KG1 (cell line): ENCODE measurements around the gene MAGEB6B.
"Not testable (repeated sequence)": the region's sequence is repeated elsewhere in the genome, so short reads cannot be mapped to it uniquely, and the experiment has no call there.

Experiments
- DNase-seq: peaks from one replicate; lab custom pipeline; 2025; lab: John Stamatoyannopoulos, UW

The MAGEB6B gene, protein sequence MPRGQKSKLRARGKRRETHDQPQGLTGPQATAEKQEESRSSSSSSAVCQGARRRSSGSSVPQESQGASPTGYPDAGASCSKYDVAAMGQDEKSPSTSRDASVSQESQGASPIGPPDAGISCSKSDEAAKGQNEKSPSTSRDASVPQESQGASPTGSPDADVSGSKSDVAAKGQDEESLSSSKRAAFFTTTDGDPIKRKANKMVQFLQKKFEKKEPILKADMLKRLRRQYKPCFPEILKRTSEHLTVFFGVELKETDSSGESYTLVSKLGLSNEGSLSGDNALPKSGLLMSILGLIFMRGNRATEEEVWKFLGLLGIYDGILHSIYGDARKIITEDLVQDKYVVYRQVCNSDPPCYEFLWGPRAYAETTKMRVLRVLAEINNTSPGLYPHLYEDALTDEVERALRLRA

DNA sequence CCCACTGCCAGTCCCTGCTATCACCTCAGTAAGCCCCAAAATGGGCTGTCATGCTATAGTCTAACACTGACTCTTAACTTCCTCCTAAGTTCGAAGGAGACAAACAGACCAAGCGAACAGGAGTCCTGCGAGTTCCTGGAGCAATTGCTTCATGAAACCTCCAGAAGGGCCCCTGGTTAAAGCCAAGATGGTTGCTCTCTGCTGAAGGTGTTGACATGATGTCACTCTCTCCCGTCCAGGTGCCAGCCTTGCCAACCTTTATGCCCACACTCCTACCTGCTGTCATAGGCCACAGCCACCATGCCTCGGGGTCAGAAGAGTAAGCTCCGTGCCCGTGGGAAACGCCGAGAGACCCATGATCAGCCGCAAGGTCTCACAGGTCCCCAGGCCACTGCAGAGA is at the start of gene MAGEB6B:
Gene MAGEB6B, plus strand, starts transcription at position 301 of the 400 bp plus-strand sequence. Its CDS starts 0 bp downstream, at position 301.
- no peak for DNase-seq

DNA sequence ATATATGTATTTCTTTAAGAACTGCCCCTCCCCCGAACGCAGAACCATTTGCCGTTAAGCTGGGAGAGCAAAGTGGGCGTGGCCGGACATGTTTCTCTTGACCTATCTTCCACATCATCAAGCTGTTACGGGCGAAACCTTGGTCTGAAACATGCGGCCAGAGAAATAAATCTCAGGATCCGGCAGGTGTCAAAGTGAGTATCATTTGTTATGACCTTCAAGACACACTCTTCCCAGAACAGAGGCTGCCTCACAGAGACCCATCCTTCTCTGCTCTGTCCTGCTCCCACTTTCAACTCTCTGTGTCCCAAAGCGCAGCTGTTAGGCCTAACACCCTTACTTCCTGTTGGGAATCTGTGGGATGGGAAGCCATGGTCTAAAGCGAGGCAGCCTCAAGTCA is 22.1 kb upstream of the MAGEB6B start, which contains the start of gene MAGEB18:
Gene MAGEB18, plus strand, starts transcription at position 70 of the 400 bp plus-strand sequence. CDS start 643 bp downstream, outside the sequence.
- DNase-seq, result no peak

DNA sequence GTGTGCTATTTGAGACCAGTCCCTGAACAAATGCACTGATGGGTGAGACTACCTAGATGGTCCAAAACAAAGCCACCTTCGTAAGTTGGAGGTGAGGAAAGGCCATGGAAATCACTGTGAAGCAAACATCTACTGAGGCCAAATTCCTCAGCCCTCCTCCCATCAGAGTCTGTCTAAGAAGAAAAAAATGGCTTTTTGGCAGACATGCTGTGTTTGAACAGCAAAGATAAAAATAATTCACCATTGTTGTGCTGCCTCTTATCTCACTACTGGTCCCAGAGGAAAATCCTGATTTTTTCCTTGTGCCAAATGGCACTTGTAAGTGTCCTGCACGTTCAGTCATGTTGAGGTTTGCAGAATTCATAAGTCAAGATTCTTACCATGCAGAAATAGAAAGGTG is 14.4 kb upstream of the MAGEB6B start:
- DNase-seq, result no peak

DNA sequence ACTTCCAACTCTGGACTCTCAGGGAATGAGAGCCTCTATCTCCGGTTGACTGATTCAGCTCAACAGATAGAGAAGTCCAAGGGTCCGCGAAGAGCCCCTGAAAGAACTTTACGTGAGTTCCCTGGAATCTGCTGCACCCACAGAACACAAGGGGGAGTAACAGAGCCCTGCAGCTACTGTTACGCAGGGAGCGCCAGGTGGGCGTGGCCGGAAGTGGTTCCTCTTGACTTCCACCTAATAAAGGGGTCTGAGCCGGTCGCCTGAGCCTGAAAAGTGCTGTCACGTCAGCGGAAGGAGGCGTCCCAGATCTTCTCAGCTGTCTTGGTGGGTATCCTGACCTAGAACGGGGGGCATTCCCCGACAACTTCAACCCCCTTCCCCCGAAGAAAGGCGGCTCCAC is 31.8 kb downstream of the MAGEB6B start, which contains the start of gene MAGEB6:
Gene MAGEB6, plus strand, starts transcription at position 237 of the 400 bp plus-strand sequence. CDS start 1,407 bp downstream, outside the sequence.
- no peak for DNase-seq

GRCh38 chrX:26203561-26203960 is 43.2 kb downstream of the MAGEB6B start:
- DNase-seq, result no peak

- not testable (repeated sequence) for DNase-seq
These were observed 44.3 kb downstream of the MAGEB6B start for GRCh38 chrX:26204717-26205116.

GRCh38 chrX:26208012-26208411 is 47.6 kb downstream of the MAGEB6B start:
- no peak for DNase-seq
